GM21515 (cell line): ENCODE data around the gene CYP19A1.
"Not testable (repeated sequence)": the region's sequence is repeated elsewhere in the genome, so short reads cannot be mapped to it uniquely, and the experiment has no call there.

Source experiments
- ATAC-seq: cut with Tn5 transposase; IDR thresholded peaks from one replicate; pipeline ENCODE4 v1.9.1; 2021; ENCODE audit not compliant: unreplicated experiment

Gene CYP19A1

DNA sequence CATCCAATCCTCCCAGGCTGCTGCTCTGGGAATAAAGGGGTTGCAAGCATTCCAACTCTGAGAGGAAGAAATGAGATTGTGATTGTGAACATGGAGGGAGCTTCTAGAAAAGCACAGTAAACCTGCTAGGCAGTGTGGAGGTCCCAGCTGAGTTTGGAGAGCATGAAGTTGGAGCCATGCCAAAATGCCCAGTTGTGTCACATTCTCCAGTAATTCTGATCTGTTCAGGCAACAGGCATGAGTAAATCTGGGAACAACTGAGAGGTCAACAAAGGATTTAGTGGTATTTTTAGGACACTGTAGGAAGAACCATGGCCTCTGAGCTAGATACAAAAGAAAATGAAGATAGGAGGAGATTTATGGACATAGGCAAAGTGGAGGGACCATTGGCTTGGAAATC is 74.7 kb downstream of the CYP19A1 start:
- ATAC-seq, result no peak

GRCh38 chr15:51263116-51263515 is 75.3 kb downstream of the CYP19A1 start:
- ATAC-seq, result no peak

DNA sequence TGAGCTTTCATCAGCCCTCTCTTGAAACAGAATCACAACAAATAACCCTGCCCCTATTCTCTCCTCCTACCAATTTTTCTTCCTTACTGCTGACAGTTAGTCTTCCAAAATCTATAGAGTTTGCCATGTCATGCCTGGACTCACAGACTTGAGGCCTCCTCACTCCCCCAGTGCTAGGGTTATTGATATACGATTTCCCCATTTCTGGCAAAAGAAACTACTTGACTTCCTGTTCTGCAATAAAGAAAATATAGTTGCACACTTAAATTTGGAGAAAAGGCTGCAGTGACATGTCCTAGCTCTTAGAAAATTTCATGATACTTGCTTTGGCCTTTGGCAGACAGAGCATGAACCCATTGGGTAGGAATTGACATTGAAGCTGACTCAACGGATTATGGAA is 75.9 kb downstream of the CYP19A1 start:
- no peak for ATAC-seq

DNA sequence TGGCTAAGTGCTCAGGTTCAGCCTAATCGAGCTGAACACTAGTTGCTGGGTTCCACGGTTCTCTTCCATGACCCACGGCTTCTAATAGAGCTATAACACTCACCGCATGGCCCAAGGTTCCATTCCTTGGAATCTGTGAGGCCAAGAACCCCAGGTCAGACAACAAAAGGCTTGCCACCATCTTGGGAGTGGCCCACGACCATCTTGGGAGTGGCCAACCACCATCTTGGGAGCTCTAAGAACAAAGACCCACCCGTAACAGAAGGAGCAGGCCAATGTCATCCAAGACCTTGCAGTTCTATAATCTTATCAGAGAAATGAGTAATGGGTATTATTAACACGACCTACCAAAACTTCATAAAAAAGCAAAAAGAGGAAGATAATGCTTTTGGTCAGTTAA is 77.3 kb downstream of the CYP19A1 start:
- not testable (repeated sequence) for ATAC-seq

DNA sequence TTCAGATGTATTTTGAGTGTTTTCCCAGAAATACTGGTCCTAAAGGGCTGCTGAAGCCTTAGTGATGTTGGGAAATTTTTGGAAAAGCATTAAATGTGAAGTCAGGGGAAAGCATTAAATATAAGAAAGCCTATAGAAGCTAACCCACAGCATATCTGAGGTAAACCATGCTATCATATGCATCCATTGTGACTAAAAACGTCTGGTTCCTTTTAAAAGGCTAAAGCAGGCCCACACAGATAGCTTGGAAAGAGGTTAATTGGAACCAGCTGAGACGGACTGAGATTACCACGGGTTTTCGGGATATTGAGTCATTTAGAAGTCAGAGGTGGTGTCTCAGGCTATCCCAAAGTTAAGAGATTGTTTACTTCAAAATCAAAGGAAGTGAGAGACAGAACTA is 78.2 kb downstream of the CYP19A1 start:
- no peak for ATAC-seq

DNA sequence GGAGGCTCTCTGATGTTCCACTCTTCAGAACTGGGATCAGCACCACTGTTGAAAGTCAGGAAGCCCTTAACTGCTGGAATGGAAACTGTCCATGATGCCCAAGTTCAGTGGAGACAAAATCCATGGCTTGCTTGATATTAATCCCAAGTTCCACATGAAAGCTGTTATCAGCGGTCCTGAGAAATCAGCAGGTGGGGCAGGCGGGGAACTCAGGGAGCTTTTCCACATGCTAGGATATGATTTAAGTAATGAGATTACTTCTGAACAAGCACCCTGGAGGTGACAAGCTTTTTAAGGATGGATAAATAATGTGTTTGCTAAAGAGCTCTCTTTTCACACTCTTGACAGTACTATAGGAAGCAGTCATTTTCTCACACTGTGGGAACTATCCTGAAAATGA is 82.9 kb downstream of the CYP19A1 start:
- no peak for ATAC-seq

DNA sequence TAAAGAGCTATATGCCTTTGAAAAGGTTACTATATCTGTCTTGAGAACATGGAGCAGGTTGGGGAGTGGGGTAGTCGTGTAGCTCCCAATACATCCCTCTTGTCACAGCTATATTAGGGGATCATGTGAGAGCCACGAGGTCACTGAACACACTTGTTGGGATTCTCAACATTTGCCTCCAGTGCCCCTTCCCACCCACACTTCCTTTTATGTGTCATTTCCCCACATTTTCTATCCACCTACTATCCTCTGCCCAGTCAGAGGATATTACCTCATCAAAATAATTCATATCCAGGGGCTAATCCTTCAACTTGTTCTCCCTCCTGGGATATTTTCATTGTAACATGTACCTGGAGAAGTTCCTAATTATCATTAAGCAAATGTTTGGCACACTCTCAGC is 85.0 kb downstream of the CYP19A1 start:
- ATAC-seq, result no peak

GRCh38 chr15:51252671-51253070 is 85.7 kb downstream of the CYP19A1 start:
- no peak for ATAC-seq

DNA sequence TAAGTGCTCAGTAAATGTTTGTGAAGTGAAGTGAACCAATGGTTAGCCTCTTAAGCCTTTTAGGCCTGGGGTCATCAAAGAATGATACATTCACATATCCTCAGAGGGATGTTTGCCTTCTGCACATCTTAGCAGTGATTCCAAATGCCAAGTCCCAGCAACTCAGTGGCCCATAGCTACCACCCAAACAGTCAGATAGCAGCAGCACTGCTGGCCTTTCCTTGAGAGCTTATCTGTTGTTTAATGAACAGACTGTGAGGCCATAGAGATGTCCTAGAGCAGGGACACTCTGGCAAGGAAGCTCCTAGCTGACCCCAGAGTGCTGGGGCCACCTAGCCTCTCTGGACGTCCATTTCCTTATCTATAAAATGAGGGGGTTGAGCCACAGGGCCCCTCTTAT is 86.8 kb downstream of the CYP19A1 start:
- ATAC-seq, result no peak

- ATAC-seq, result no peak
Observed at GRCh38 chr15:51250217-51251011, 88.0 kb downstream of the CYP19A1 start.

GRCh38 chr15:51245628-51246027 is 92.8 kb downstream of the CYP19A1 start:
- ATAC-seq, result no peak

DNA sequence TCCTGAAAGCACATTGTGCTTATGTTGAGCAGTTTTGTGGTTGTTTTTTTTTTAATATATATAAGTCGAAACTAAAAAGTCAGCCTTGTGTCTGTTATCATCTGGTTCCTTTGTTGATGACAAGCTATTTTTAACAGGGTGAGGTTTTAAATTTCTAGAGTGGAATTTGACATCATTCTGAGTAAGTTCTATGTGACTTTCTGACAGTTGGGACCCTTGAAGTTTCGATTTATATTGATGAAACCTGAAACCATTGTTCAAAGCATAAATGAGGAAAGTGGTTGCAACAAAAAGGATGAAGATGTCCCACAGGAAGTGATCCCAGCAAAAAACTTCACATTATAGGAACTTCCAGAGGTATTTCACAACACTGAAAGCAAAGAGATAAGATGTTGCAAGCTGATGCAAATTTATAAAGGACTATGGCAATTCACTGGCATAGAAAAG is 94.0 kb downstream of the CYP19A1 start:
- no peak for ATAC-seq

DNA sequence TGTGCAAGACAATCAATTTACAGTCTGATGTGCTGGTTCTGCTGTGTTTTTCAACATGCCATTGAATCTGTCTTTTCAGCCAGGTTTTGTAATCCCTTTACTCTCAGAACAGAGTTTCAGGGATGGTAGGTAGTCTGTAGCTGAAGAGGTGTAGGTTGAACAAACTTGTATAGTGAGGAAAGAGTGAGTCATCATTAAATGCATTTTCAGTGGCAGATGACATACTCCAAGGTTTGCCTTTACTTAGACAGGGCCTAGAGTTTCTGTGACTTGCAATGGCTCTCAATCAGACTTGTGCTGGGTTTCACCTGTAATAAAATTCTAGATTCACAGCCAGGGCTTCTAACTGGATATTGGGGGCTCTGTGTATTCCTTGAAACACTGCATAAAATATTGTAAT is 94.6 kb downstream of the CYP19A1 start:
- ATAC-seq, result no peak

DNA sequence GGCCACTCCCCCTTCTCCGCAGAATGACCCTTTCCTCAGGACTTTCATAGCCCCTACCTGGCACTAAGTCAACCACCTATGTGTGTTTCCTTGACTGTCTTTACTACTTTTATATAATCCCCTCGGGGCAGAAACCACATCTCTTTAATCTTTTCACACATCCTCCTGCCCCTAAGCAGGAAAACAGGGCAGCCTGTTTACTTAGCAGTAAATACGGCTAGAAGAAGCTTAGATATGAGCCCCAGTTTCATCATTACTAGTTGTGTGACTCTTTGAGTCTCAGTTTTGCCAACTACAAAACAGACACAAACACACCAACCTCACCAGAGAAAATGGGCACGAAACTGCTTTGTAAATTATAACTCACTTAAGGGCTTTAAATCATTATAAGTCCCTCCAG is 98.3 kb downstream of the CYP19A1 start:
- no peak for ATAC-seq

GRCh38 chr15:51237816-51238215 is 100.6 kb downstream of the CYP19A1 start:
- ATAC-seq, result no peak

DNA sequence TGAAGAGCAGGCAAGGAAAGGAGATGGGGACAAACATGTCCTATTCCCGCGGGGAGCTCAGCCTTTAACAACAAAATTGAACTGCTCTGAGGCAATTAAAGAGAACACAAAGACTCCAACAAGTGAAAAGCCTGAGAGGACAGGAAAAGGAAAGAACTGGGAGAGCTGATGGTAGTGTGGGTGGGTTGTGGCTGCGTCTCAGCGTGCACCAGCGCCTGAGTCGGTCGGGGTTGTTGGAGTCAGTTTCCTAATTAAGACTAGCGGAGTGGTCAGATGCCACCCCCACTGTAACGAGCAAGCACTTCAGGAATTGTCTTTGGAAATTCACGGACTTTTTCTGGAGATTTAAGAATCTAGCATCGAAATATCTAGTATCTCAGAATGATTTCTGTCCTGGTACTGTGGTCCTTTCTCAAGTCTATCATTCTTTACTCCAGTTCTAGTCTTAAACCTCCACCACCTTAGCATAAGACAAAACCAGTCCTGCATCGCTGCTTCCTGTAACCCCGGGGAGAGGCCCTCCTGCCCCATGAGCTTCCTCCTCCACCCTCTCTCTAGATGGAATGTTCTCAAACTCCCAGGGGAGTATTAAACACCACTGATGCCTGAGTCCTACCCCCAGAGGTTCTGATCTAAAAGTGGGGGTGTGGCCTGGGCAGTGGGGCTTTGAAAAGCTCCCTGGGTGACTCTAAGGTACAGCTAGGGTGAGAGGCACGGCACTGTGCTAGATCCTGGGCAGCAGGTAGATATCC is 104.0 kb downstream of the CYP19A1 start:
- no peak for ATAC-seq

DNA sequence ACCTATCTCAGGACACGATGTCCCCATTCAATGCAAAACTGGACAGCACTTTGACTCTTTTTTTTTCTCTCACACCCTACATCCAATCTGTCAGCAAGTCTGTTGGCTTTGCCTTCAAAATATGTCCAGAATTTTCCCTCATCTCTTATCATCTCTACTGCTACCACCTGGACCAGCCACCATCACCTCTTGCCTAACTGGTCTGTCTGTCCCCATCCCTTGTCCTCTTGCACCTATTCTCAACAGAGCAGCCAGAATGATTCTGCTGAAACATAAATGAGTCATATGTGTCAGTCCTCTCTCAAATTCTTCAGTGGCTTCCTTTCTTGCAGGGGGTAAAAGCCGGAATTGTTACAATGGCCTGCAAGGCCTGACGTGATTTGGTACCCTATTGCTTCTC is 105.8 kb downstream of the CYP19A1 start:
- no peak for ATAC-seq

GRCh38 chr15:51229907-51230330 is 108.5 kb downstream of the CYP19A1 start:
- ATAC-seq, result no peak

DNA sequence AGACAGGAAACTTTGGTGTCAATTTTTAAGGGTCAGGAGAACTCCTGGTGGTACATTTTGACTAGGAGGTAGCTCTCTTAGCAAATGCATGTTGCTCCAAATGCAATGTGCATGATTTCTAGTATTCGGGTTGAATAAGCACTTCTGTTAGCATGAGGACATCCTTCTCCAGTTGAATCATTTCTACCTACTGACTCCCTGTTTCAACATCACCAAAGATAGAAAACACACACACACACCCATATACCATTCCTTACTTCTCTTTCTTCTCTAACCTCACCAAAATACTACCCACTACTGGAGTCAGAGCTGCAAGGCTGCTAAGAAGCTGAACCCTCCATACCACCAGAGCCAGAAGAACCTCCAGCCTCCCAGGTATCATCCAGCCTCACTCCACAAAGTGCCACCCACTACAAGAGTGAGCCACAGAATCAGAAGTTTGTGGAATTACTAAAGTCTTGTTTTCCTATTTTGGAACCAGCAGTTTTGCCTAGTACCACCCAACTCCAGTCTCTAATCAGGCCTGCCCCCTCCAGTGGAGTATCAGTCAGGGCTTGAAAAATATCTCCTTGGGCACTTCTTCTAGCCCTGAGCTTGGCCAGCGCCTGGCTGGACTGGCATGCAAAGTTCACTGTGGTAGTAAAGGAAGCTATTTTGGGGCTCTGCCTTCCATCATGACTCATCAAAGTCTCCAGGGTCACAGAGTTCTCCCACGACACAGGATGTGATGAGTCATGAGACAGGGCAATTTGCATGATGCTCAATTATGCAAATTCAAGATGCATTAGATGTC is 110.3 kb downstream of the CYP19A1 start:
- ATAC-seq, result peak; percentile 85

DNA sequence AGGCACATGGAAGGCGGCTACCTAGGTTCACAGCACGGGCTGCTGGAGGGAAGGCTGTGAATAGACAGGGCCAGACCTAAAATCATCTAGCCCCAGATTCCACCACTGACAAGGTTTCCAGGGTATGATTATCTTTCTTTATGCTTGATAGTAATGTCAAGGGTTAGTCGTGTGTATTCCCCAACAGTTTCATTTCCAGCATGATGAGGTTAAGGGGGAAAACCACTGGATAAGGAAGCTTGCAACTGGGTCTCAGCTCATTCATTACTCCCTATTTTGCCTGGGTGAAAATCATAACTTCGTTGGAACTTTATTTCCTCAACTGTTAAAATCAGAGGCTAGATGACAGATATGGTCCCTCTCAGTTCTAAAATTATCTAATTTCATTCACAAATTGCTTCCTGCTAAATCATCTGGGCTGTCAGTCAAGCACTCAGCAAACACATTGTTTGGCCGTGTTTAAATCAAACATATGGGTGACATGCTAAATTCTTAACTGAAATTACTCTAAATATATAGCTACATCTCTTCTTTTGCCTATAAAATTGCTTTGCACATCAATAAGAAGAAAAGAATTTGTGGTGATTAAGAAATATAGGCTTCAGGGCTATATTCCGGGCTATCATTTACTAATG is 111.7 kb downstream of the CYP19A1 start:
- ATAC-seq, result no peak

GRCh38 chr15:51224428-51224827 is 114.0 kb downstream of the CYP19A1 start:
- no peak for ATAC-seq
